Stimulated activated CD4-positive, alpha-beta T cell treated with anti-CD3 and anti-CD28 coated beads, TNF-alpha, amount 100 ng/mL, for 24 hours (primary cell): Measurements from ENCODE around the gene ARAF.
"Not testable (repeated sequence)": the region's sequence is repeated elsewhere in the genome, so short reads cannot be mapped to it uniquely, and the experiment has no call there.

Experiments
- DNase-seq, 3 experiments: peaks; one replicate each; pipeline ENCODE4 v3.0.0-alpha.2; 2020; ENCODE audit warnings: low read depth in 3 of 3

The ARAF gene

DNA sequence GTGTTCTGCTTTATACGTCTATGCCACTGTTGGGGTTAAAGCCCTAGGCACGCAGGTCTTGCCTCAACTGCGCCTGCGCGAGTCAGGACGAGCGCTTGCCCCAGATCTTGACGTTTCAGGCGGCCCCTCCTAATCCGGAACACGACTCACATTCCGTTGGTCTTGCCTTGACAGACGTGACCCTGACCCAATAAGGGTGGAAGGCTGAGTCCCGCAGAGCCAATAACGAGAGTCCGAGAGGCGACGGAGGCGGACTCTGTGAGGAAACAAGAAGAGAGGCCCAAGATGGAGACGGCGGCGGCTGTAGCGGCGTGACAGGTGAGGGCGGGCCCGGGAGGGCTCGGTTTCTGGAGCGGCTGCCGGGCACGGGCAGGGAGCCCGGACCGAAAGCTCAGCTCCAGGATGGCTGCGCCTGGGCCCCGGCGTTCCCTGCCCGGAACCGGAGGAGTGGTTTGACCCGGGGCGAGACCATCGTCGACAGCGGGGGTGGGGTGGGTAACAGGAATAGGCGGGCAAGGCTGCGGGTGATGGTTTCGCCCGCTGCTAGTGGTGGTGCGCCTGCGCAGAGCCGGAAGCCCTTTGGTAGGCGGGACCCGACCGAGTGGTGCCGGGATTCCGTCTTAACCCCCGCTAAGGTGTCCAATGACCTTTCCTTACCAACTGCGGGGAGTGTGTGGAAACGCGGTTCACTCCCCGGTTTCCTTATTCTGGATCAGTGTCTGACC is at the start of gene ARAF:
TSS of gene ARAF (plus strand) at position 272 of the 725 bp plus-strand sequence. CDS start 1,763 bp downstream, outside the sequence.
- DNase-seq, result peak; percentile 81 to 93 (median 91)

DNA sequence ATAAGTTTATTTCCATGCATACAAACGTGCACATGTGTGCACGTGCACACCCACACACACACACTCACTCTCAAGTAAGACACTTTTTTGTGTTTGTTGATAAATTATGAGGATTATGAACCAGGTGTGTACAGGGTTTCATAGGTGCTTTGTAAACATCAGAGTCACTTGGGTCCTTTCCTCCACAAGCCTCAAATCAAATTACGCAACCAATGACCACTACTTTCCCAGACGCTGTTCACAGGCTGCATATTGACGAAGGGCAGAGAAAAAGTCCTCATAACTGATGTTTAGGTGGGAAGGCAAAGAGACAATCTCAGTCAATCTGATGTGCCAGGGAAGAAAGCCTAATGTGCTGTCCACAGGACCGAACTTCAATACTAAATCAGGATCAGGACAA is 48.6 kb upstream of the ARAF start:
- not testable (repeated sequence) for DNase-seq

DNA sequence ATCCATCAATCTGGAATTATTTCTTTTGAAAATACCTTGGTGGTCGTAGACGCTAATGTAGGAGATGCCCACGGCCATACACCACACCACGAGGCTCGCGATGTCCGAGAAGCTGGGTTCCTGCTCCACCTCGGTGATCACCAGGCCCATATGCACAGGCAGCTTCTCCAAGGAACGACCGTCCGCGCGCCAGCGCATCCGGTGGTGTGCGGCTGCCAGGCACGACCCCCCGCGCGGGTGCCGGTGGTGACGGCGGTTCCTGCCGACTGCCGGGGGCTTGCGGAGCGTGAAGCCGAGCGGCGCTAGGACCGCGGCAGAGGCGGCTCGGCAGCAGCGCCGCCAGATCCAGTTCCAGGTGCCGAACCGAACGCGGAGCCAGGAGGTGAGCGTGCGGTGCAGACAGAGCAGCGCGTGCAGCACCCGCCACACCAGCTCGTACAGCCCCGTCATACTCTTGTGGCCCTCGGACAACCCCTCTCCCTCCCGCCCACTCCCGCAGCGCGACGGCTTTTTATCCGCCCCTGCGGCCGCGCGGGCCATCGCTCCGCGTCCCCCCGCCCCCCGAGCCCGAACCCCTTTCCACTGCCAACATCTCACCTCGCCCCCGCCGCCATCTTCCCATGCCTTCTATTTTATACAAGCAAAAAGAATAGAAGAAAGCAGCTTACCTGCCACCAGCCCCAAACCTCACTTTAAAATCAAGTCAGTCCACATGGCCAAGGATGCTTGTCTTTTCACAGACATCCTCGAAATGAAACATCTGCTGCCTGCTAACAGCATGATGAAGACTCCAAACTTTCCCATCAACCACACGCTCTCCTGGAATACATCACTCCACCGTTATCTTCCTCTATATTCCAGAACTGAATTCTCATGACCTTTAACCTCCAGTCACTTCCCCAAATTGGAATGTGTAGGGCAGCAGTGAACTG is 47.7 kb upstream of the ARAF start:
- DNase-seq, result peak in 1 of 3 experiments; percentile 8

DNA sequence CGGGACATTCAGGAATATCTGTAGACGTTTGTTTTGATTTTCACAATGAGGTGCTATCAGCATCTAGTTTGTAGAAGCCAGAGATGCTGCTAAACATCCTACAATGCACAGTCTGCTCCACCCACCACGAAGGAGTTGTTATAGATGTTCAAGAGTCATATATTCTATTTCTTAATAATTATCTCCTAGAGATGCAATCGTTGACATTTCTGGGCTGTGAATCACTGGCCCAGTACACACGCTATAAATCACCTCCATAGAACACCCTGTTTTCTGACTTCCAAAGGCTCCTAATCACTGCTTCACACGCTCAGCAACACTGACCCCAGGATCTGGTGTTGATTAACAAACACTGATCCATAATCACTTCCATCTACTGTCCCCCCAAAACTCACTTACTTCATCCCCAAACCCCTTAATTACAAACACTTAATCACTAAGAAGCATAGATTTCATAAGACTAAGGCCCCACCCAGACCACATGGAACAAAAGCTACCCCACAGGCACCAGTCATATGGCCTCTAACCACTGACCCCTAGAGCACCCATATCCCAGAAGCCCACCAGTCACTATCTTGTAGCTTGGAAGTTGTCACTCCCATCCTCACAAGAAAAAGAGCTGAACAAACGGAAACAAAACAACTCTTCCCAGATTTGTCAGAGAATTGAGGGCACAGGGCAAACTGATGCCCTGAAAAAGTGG is 46.3 kb upstream of the ARAF start:
- DNase-seq, result no peak

DNA sequence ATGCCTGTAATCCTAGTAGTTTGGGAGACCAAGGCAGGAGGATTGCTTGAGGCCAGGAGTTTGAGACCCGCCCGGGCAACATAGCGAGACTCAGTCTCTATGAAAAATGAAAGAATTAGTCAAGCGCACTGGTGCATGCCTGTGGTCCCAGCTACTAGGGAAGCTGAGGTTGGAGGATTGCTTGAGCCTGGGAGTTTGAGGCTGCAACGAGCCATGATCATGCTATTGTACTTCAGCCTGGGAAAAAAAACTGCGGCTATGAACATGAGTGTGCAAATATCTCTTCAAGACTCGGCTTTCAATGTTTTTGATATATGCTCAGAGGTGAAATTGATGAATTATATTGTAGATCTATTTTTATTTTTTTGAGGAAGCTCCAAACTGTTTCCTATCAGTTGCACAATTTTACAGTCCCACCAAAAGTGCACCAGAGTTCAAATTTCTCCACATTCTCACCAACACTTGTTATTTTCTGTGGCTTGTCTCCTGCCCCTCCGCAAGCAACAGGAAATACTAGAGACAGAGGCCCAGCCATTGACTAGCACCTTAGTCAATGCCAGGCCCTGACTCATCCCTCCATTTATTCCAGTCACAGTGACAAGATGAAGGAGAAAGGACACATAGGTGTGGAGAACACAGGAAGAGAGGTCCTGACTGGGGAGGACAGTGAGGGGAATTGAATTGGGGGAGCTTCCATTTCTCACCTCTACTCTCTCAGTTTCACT is 44.9 kb upstream of the ARAF start:
- DNase-seq, result no peak

DNA sequence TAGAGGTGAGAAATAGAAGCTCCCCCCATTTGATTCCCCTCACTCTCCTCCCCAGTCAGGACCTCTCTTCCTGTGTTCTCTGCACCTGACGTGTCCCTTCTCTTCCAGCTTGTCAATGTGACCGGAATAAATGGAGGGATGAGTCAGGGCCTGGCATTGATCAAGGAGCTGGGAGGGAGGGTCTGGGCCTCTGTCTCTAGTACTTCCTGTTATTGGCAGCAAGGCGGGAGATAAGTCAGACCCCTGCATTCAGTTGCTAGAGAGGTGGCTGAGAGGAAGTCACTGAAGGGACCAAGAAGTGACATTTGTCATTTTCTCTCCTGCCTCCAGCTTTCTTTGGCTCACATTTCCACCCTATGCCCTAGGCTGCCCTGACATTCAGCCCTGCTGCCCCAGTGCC is 42.9 kb upstream of the ARAF start:
- no peak for DNase-seq

DNA sequence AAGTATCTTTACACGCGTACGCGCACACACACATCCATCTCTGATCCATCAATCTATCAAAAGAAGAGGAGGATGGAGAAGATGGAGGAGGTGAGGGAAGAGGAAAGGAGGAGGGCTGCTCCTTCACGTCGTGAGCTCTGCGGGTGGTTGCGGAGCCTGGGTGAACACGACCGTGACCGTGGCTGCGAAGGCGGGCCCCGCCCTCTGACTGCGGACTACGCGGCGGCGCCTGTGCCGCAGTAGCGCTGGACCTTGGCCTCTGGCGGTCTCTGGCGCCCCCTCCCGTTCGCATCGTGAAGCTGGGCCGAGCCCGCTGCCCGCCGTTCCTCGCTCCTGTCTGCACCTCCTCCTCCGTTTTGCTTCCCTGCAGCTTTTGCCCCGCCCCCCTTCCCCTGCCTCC is 37.7 kb upstream of the ARAF start:
- peak; percentile 52 to 79 (median 60) for DNase-seq

DNA sequence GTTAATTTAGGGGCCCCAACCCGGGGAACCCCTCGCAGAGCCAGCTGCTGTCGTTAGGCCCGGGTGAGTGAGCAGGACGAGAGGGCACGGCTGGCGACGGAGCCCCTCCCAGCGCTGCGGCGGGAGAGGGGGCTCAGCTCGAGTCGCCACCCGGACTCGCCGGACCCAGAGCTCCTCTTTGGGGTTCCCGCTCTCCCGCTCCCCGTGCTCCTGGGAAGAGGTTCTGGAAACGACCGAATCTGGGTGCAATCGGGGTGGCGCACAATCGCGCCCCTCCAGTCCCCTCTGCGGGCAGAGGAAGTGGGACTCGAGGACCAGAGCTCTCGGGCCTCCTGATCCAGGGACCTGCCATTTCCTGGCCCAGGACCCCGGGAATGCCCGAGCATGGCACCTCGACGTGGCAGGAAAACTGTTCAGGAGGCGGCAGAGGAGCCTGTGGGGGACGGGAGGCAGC is 37.3 kb upstream of the ARAF start:
- DNase-seq, result no peak

DNA sequence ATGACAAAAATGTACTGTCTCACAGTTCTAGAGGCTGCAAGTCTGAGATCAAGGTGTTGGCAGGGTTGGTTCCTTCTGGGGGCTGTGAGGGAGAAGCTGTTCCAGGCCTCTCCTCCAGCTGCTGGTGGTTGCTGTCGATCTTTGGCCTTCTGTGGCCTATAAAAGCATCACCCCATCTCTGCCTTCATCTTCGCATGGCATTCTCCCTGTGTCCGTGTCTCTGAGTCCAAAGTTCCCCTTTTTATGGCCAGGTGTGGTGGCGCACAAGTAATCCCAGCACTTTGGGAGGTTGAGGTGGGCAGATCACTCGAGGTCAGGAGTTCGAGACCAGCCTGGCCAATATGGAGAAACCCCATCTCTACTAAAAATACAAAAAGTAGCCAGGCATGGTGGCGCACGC is 31.5 kb upstream of the ARAF start:
- no peak for DNase-seq

DNA sequence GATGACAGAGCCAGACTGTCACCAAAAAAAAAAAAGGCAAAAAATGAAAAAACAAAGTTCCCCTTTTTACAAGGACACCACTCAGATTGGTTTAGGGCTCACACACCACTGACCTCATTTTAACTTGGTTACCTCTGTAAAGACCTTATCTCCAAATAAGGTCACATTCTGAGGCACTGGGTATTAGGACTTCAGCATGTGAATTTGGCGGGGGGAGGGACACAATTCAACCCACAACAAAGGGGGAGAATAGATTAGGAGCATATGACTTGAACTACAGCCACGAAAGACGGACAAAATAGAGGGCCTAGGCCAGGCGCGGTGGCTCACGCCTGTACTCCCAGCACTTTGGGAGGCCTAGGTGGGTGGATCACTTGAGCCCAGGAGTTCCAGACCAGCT is 31.0 kb upstream of the ARAF start:
- no peak for DNase-seq

DNA sequence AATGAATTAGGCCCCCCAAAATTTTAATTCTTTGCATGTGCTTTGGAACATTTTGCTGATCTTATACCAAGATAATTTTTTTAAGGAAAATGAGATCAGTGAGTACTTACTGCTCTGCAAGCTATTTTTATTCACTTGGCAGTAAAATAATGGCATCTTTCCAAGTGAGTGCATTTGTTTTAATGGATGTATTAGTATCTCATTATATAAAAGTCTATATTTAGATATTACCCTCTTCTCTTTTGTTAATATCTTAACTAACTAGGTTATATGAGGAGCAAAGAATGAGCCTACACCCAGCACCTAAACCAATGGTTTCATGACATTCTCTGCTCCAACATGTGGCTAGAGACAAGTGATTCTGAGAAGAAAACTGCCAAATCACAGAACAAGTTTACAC is 21.1 kb upstream of the ARAF start:
- DNase-seq, result no peak

DNA sequence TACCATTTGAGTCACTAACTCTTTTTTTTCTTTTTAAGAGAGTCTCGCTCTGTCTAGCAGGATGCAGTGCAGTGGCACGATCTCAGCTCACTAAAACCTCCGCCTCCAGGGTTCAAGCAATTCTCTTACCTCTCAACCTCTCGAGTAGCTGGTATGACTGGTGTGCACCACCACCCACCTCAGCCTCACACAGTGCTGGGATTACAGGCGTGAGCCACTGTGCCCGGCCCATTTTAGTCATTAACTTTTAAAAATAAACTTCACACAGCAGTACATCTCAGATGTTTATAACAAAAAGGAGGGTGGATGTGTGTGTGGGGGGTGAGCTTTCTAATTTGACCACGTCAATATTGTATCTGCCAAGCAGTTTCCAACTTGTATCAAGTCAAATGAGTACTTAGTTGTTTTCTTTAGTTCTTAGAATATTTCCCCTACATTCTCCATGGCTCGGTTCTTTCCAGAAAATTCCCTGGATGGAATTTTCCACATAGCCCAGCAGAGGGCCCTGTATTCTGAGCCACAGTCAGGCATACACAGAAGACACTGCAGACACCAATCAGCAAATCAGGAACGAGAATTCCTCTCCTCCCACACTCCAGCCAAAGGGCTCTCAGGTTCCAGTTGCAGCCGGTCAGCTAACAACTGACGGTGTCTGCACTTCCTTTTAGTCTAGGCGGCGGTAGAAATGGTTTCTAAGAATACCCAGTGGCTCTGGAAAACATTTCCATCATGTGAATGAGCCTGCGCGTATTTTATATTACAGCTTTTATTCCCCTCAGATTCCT is 20.1 kb upstream of the ARAF start:
- DNase-seq, result no peak

DNA sequence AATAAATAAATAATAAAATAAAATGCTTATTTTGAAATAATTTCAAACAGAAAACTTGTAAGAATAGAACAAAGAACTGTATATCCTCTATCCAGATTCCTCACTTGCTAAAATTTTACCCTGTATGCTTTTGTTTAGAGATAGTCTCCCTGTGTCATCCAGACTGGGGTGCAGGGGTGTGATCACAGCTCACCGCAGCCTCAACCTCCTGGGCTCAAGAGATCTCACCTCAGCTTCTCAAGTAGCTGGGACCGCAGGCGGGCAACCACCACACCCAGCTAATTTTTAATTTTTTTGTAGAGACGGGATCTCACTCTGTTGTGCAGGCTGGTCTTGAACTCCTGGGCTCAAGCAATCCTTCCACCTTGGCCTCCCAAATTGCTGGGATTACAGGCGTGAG is 17.5 kb upstream of the ARAF start:
- DNase-seq, result no peak

DNA sequence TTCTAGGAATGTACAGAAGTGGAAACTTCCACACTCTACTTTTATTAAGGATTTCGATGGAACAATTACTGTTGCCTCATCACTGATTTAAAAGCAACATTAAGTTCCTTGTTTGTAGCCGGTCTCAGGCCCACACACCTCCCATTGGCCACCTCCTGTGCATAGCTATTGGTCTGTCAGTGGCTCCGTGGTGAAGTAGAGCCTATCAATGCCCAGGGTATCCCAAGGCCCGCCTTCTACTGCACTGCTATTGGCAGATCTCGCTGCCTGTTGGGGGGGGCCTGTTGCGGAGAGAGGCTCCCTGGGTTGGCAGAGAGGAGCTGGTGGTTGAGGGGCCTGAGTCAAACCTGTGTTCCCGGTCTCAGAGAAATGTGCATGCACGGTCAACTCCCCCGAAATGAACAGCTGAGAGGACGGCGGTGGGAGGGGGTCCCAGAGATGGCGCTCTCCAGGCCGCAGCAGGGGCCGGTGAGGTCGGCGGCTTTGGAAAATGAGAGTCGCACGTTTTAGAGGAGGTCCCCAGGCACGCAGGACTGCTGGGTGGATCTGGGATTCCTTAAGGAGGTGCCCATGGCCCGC is 4.9 kb upstream of the ARAF start:
- peak; percentile 55 to 78 (median 58) for DNase-seq

DNA sequence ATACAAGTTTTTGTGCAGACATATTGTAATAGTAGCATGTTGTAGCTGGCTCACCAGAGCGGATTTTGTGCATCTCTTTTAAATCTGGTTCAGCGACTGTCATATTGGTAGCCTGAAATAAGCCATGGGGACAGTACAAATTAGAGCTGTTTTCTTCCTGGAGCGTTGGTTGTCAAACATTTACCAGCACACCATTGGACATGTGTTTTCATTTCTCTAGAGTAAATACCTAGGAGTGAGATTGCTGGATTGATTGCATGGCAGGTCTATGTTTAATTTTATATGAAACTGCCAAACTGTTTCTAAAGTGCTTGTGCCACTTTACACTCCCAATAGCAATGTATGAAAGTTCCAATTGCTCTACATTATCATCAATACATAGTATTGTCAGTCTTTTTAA is 2.6 kb upstream of the ARAF start:
- DNase-seq, result no peak

DNA sequence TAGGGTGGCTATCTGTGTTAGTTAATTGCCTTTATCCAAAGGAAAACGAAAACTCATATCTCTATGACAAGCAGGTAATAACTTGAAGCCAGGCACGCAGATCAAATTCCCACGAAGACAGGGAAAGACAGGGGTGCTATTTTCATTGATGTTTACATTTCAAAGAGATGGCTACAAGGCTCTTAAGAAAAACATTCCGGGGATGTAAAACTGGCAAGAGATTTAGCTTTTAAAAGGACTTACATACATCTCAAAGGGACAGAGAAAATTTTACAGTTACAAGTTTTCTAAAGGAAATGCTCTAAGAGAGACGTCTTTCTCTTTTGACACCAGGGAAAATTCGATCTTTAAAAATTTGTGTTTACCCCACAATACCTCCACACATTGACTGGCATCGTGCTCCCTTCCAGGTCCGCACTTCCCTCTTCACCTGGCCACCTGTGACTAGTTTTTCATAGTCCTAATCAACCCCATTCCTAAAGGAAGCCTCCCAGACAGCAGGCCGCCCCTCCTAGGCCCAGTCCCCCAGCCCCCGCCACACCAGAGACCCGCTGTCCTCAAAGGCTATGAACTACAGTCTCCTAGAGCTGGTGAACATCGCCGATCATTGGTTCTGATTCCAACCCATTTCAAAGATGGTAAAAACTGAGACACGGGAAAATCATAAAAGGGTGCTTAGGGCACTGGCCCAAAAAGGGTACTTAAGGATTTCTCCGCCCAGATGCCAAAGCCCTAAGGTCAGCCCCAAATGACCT is 649 bp upstream of the ARAF start:
- no peak for DNase-seq

DNA sequence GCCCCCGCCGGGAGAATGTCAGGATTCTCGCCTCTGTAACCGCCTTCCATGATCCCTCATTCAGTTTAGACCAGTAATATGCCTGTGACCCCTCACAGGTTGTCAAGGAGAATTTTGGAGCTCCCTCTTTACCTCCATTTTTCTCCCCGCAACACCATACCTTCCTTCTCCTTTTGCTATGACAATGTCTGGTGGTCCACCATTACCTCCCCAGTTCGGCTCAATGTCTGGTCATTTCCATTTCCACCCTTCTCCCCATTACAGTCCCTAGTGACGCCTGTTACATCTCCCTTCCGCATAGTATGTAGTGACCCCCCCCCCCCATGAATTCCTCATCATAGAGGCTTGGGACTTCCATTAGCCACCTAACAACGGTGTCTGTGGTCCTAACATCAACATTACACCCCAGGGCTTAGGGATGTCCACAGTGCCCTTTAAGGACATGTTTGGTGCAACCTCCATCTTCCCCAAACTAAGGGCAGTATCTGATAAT is 700 bp downstream of the ARAF start:
- no peak for DNase-seq

DNA sequence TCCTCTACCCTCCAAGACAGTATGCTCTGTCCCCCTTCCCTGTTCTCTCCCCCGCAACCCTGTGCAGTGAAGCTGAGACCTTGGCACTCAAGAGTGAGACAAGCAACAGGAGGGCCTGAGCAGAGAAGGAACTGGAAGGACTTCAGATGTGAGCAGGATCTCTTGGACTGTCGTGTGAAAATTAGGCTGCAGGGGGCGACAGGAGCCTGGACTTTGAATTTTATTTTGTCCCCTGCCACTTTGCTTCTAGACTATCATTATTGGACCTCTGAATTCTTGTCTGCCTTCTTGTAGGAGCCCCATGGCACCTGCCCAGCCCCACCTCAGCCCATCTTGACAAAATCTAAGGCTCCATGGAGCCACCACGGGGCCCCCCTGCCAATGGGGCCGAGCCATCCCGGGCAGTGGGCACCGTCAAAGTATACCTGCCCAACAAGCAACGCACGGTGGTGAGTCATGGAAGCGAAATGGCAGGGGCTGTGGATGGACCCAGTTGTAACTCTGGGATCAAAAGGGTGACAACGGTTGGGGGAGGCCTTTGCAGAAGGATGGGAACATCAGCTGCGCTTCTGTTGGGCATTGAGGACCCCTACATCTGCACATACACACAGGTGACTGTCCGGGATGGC is 1.7 kb downstream of the ARAF start:
- DNase-seq, result no peak

DNA sequence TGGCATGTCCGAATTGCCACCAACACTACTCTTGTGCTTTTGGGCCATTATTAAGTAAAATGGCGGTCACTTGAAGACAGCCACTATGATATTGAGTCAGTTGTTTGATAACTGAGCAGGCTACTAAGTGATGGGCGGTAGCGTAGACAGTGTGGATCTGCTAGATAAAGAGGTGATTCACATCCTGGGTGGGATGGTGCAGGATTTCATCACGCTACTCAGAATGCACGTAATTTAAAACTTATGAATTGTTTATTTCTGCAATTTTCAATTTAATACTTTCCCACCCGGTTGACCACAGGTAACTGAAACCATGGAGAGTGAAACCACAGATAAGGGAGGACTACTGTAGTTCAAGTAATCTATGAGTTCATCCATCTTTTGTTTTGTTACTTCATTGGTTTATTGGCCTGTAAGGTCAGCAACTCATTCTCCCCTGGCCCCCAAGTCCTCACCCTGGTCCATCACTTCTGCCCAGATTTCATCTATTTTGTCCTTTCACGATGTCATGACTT is 2.9 kb downstream of the ARAF start:
- DNase-seq, result no peak
